Uterus (tissue), 4 donors: ENCODE results near the gene TRAP1. TPM values are rescaled to one million over a fixed set of nuclear protein-coding genes. Genes with fewer than 3 reads are reported as not detected.

ENCODE experiments used
- DNase-seq, 2 donors: peaks; one replicate each; pipeline ENCODE4 v3.0.0-alpha.2; 2019 to 2020
- H3K27ac ChIP-seq, 2 donors: fragments of 200-600 bp; sonication (generic); 1 replicate in 1 of 2; 2 replicates in 1 of 2; pipeline ENCODE4 v1.5.1; 2016 to 2018
- H3K27me3 ChIP-seq, 2 donors: fragments of 200-600 bp; sonication (generic); one replicate each; pipeline ENCODE4 v1.5.1; 2018 to 2019; ENCODE audit warnings: control low read depth in 1 of 2
- H3K36me3 ChIP-seq, 2 donors: fragments of 200-600 bp; sonication (generic); one replicate each; pipeline ENCODE4 v1.5.1; 2019; ENCODE audit warnings: control low read depth in 1 of 2
- H3K4me1 ChIP-seq, 2 donors: fragments of 200-600 bp; sonication (generic); one replicate each; pipeline ENCODE4 v1.5.1; 2018 to 2019; ENCODE audit warnings: control low read depth in 1 of 2
- H3K4me3 ChIP-seq, 2 donors: fragments of 200-600 bp; sonication (generic); 1 replicate in 1 of 2; 2 replicates in 1 of 2; pipeline ENCODE4 v1.5.1; 2018 to 2019; ENCODE audit warnings: mild to moderate bottlenecking in 1 of 2
- H3K9me3 ChIP-seq, 2 donors: fragments of 200-600 bp; sonication (generic); one replicate each; pipeline ENCODE4 v1.5.1; 2019; ENCODE audit warnings: control low read depth in 1 of 2
- POLR2A ChIP-seq, 2 donors: fragments of 450-650 bp; IDR thresholded peaks; one replicate each; pipeline ENCODE4 v1.6.1; 2016; ENCODE audit warnings: antibody characterized with exemption in 2 of 2, mild to moderate bottlenecking in 1 of 2, moderate library complexity in 1 of 2
- intact Hi-C: fragments of 100-400 bp; cut with DNase I; formaldehyde crosslinking; loops from one replicate; pipeline ENCODE4 v1.15.1; 2023; ENCODE audit warnings: low total_unique reads
- total RNA-seq, 4 donors: library from RNA; depleted of rRNA in 3 of 4; stranded (reverse); fragments of >200 nt in 3 of 4; gene quantifications; one replicate each; pipeline versions ENCODE4 v1.1.0 to v1.2.4, GENCODE V29; 2014 to 2023
- TF ChIP-seq, protein P1 (sequence below), 4 experiments: fragments of 200-600 bp in 2 of 4; fragments of 450-650 bp in 2 of 4; sonication (generic) in 2 of 4; IDR thresholded peaks; one replicate each; pipeline ENCODE4 v1.5.1; 2016 to 2019; ENCODE audit warnings: antibody characterized with exemption in 4 of 4, mild to moderate bottlenecking in 2 of 4, moderate library complexity in 1 of 4
- donor health status: DM: yes; HTN: yes; CAD: no.

TRAP1 gene
- total RNA-seq, 4 donors from 2014 or later, result 54.8 to 119 (median 84.8) TPM

DNA sequence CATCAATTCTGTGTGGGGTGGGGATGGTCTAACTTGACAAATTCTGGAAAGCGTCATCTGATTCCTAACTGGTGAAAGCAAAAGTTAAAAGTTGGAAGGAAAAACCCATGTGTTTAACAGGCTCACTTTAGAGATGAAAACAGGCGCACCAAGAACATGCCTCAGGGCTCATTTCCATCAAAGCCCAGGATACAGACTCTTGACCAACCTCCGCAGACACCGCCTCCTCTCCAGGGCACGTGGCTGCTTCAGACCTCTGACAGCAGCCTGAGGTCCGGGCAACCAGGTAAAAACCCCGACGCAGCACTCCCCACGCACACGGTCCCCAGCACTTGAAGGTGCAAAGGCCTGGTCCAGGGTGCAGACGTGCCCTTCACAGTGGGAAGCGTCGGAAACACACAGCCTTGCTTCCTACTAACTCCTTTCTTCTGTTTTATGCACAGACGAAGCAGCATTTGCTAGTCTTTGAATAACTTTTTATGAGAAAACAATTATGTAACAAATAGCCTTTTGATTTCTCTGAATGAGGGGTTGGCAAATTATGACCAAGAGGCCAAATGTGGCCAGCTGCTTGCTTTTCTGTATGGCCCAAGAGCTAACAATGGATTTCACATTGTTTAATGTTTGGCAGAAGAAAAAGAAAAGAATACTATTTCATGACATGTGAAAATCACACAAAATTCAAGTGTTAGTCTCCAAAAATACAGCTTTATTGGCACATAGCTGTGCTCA is 44.2 kb upstream of the TRAP1 start:
- TF ChIP-seq POLR2A (IDR thresholded peaks at IDR 0.05), result no peak
- TF ChIP-seq, protein P1, sequence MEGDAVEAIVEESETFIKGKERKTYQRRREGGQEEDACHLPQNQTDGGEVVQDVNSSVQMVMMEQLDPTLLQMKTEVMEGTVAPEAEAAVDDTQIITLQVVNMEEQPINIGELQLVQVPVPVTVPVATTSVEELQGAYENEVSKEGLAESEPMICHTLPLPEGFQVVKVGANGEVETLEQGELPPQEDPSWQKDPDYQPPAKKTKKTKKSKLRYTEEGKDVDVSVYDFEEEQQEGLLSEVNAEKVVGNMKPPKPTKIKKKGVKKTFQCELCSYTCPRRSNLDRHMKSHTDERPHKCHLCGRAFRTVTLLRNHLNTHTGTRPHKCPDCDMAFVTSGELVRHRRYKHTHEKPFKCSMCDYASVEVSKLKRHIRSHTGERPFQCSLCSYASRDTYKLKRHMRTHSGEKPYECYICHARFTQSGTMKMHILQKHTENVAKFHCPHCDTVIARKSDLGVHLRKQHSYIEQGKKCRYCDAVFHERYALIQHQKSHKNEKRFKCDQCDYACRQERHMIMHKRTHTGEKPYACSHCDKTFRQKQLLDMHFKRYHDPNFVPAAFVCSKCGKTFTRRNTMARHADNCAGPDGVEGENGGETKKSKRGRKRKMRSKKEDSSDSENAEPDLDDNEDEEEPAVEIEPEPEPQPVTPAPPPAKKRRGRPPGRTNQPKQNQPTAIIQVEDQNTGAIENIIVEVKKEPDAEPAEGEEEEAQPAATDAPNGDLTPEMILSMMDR (IDR thresholded peaks at IDR 0.05), result no peak
- intact Hi-C loops, result no loop called here
- no peak overlapping the region for H3K4me3 ChIP-seq
- H3K27ac ChIP-seq, result no peak overlapping the region
- DNase-seq, result no peak
- no peaks in the 10 kb centered on the region for H3K36me3 ChIP-seq
- no peaks in the 10 kb centered on the region for H3K4me1 ChIP-seq
- H3K9me3 ChIP-seq, result no peaks in the 10 kb centered on the region
- no peaks in the 10 kb centered on the region for H3K27me3 ChIP-seq

GRCh38 chr16:3760518-3760917 is 43.2 kb upstream of the TRAP1 start:
- H3K36me3 ChIP-seq, result no peaks in the 10 kb centered on the region
- no peaks in the 10 kb centered on the region for H3K27me3 ChIP-seq
- no peak overlapping the region for H3K27ac ChIP-seq
- H3K4me1 ChIP-seq, result no peaks in the 10 kb centered on the region
- DNase-seq, result no peak
- H3K9me3 ChIP-seq, result no peaks in the 10 kb centered on the region
- intact Hi-C loops, result no loop called here
- TF ChIP-seq POLR2A (IDR thresholded peaks at IDR 0.05), result no peak
- TF ChIP-seq, protein P1 (IDR thresholded peaks at IDR 0.05), result no peak
- no peak overlapping the region for H3K4me3 ChIP-seq

DNA sequence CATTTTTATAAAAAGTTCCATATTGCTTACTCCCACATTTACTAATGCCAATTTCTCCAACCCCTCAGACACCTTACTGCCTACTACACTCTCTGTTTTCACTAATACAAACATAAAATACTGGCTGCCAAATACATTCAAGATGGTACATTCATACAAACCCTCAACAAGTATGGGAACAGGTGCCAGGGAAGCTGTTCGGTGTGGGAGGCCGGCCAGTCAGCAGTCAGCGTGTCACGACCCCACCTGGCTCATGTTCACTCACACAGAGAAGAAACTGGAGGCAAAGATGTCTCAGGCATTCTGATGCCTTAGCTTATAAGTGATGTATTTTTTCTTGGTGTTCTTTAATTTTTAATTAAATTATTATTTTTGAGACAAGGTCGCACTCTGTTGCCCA is 42.4 kb upstream of the TRAP1 start:
- intact Hi-C loops, result no loop called here
- DNase-seq, result no peak
- Histone ChIP-seq H3K27ac (no peak overlapping the region), H3K4me3 (no peak overlapping the region), H3K27me3 (no peaks in the 10 kb centered on the region), H3K4me1 (no peaks in the 10 kb centered on the region), H3K36me3 (no peaks in the 10 kb centered on the region), H3K9me3 (no peaks in the 10 kb centered on the region)
- no peak for TF ChIP-seq POLR2A (IDR thresholded peaks at IDR 0.05)
- TF ChIP-seq, protein P1 (IDR thresholded peaks at IDR 0.05), result no peak

GRCh38 chr16:3756113-3756512 is 38.8 kb upstream of the TRAP1 start:
- Histone ChIP-seq H3K27me3 (no peaks in the 10 kb centered on the region), H3K4me1 (no peaks in the 10 kb centered on the region), H3K36me3 (no peaks in the 10 kb centered on the region), H3K27ac (no peak overlapping the region), H3K9me3 (no peaks in the 10 kb centered on the region), H3K4me3 (no peak overlapping the region)
- intact Hi-C loops, result no loop called here
- DNase-seq, result no peak
- TF ChIP-seq, protein P1 (IDR thresholded peaks at IDR 0.05), result no peak
- no peak for TF ChIP-seq POLR2A (IDR thresholded peaks at IDR 0.05)

- no peaks in the 10 kb centered on the region for H3K36me3 ChIP-seq
- no peak for TF ChIP-seq POLR2A (IDR thresholded peaks at IDR 0.05)
- TF ChIP-seq, protein P1 (IDR thresholded peaks at IDR 0.05), result no peak
- no peaks in the 10 kb centered on the region for H3K27me3 ChIP-seq
- H3K4me3 ChIP-seq, result no peak overlapping the region
- DNase-seq, result no peak
- no peaks in the 10 kb centered on the region for H3K4me1 ChIP-seq
- H3K27ac ChIP-seq, result no peak overlapping the region
- intact Hi-C loops, result no loop called here
- no peaks in the 10 kb centered on the region for H3K9me3 ChIP-seq
Measured at GRCh38 chr16:3755249-3755648, 37.9 kb upstream of the TRAP1 start.
